Body of pancreas (tissue), 4 donors: ENCODE results near the gene SCFD2.

Experiments used
- CTCF ChIP-seq, 7 experiments: fragments of 450-650 bp in 4 of 7; fragments of 200-600 bp in 3 of 7; sonication (generic) in 3 of 7; IDR thresholded peaks; one replicate each; pipeline ENCODE4 v1.5.1; 2016 to 2019; ENCODE audit warnings: antibody characterized with exemption in 7 of 7
- POLR2A ChIP-seq, 3 donors: fragments of 450-650 bp; IDR thresholded peaks; one replicate each; pipeline ENCODE4 v1.6.1; 2016; ENCODE audit warnings: antibody characterized with exemption in 3 of 3, mild to moderate bottlenecking in 2 of 3

GRCh38 chr4:52919461-52919860 is 446.4 kb downstream of the SCFD2 start:
- no peak for TF ChIP-seq CTCF (IDR thresholded peaks at IDR 0.05)
- TF ChIP-seq POLR2A (IDR thresholded peaks at IDR 0.05), result no peak
